Stimulated activated naive CD8-positive, alpha-beta T cell treated with anti-CD3 and anti-CD28 coated beads, Interleukin-15, Interleukin-2, amounts not matched to agents 100 ng/mL and 50 ng/mL, for 24 hours (primary cell): ENCODE measurements around the gene ARPC2.

Source experiments
- H3K27ac Mint-ChIP-seq: one replicate; pipeline ENCODE4 v1.8.0; 2021; ENCODE audit warnings: mild to moderate bottlenecking, mixed read lengths
- H3K27me3 Mint-ChIP-seq: one replicate; pipeline ENCODE4 v1.8.0; 2021; ENCODE audit warnings: mixed read lengths
- H3K36me3 Mint-ChIP-seq: one replicate; pipeline ENCODE4 v1.8.0; 2021; ENCODE audit warnings: low read depth, mixed read lengths
- H3K4me1 Mint-ChIP-seq: one replicate; pipeline ENCODE4 v1.8.0; 2021; ENCODE audit warnings: low read depth, mixed read lengths
- H3K4me3 Mint-ChIP-seq: one replicate; pipeline ENCODE4 v1.8.0; 2021; ENCODE audit warnings: mild to moderate bottlenecking, mixed read lengths
- H3K9me3 Mint-ChIP-seq: one replicate; pipeline ENCODE4 v1.8.0; 2021; ENCODE audit warnings: mixed read lengths

Gene ARPC2

DNA sequence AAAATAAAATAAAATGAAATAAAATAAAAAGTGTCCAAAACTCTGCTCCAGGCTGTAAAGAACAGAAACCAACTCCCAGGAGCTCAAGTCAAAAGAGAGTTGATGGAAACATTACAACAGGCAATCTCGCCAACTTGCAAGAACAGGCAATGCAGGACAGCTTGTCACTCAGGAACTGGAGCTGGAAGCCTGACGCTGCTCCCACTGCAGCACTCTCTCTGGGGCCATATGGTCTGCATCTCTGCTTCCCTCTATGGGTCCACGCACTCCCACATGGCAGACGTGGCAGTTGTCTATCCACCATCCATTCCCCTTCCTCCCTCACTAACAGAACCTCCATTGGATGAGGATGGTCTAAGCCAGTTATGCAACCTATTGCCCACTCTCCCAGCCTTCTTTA lies 23.3 kb upstream of the ARPC2 start:
- Mint-ChIP-seq H3K4me3 (no peak overlapping the region), H3K27me3 (peaks cover under 1% of the 10 kb centered on the region), H3K36me3 (no peaks in the 10 kb centered on the region), H3K9me3 (no peaks in the 10 kb centered on the region), H3K4me1 (no peaks in the 10 kb centered on the region), H3K27ac (no peak overlapping the region)

DNA sequence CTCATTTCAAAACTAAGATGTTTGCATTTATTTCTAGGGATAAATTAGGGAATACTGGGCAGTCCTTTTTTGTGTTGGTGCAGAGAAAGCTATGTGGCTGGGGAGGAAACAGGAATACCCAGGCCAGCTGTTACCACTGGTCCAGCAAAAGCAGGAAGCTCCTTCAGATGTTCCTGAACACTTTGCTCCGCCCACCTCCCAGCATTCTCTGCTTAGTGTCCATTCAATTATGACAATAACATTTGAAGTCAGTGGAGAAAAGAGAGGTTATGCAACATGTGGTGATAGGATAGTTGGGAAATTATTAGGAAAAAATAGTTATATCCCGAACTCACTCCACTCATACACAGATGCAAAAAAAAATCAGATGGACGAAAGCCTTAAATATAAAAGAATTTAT lies 22.1 kb upstream of the ARPC2 start:
- no peak overlapping the region for H3K4me3 Mint-ChIP-seq
- H3K27ac Mint-ChIP-seq, result no peak overlapping the region
- H3K27me3 Mint-ChIP-seq, result peaks cover 4% of the 10 kb centered on the region
- H3K4me1 Mint-ChIP-seq, result no peaks in the 10 kb centered on the region
- no peaks in the 10 kb centered on the region for H3K36me3 Mint-ChIP-seq
- H3K9me3 Mint-ChIP-seq, result no peaks in the 10 kb centered on the region

DNA sequence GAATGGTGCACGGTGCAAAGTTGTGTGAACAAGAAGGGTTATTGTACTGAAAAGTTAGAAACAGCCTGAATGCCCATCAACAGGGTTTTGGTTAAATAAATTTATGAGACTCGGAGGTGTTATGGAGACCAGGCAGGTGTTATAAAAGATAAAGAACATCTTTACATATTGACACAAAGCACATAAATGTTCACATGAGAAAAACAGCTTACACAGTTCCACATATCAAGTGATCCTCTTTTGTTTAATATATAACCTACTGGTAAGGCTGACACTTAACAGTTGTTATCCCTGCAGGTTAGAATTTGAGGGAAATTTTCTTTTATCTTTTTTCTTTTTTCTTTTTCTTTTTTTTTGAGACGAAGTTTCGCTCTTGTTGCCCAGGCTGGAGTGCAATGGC lies 20.0 kb upstream of the ARPC2 start:
- no peaks in the 10 kb centered on the region for H3K36me3 Mint-ChIP-seq
- H3K9me3 Mint-ChIP-seq, result no peaks in the 10 kb centered on the region
- H3K27ac Mint-ChIP-seq, result no peak overlapping the region
- no peaks in the 10 kb centered on the region for H3K4me1 Mint-ChIP-seq
- peaks cover 4% of the 10 kb centered on the region for H3K27me3 Mint-ChIP-seq
- H3K4me3 Mint-ChIP-seq, result no peak overlapping the region

DNA sequence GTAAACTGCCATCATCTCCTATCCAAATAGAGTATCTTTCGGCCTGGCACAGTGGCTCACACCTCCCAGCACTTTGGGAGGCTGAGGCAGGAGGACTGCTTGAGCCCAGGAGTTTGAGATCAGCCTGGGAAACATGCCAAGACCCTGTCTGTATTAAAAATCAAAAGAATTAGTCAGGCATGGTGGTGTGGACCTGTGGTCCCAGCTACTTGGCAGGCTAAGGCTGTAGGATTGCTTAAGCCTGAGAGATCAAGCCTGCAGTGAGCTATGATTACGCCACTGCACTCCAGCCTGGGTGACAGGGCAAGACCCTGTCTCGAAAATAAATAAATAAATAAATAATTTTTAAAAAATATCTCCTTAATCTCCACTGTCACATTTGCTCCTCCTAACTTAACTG lies 14.7 kb upstream of the ARPC2 start:
- no peaks in the 10 kb centered on the region for H3K9me3 Mint-ChIP-seq

DNA sequence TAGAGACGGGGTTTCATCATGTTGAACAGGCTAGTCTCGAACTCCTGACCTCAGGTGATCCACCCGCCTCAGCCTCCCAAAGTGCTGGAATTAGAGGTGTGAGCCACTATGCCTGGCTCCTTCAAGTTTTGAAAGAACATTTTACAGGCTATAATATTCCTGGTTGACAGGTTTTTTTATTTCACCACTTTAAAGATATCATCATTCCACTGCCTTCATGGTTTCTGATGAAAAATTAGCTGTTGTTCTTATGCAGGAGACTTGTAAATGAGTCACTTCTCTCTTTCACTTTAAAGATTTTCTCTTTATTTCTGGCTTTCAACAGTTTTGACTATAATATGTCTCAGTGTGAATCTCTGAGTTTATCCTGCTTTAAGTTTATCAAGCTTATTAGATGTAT lies 7.9 kb upstream of the ARPC2 start:
- Mint-ChIP-seq H3K4me3 (no peak overlapping the region), H3K27ac (no peak overlapping the region), H3K9me3 (peaks cover 6% of the 10 kb centered on the region), H3K27me3 (no peaks in the 10 kb centered on the region), H3K36me3 (peaks cover 5% of the 10 kb centered on the region), H3K4me1 (no peaks in the 10 kb centered on the region)

More for the DNA sequence above, 14.7 kb upstream of the ARPC2 start:
- H3K4me1 Mint-ChIP-seq, result no peaks in the 10 kb centered on the region
- peaks cover 4% of the 10 kb centered on the region for H3K27me3 Mint-ChIP-seq
- H3K36me3 Mint-ChIP-seq, result no peaks in the 10 kb centered on the region
- no peak overlapping the region for H3K4me3 Mint-ChIP-seq
- no peak overlapping the region for H3K27ac Mint-ChIP-seq

DNA sequence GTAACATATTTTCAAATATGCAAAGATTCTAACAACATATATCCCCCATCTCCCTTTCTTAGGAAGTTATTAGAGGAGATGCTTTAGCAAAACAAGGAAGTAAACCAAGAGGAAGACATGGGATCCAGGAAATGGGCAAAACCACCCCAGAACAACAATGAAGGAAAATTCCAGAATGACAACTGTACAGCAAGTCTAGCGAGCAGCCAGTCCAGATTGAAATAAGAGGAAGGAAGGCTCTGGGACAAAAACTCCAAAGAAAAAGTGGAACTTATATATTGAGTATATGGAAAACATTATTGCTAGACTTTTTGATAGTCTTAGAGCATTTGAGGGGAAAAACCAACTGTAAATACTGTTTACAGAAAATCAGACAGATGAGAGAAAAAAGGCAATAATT lies 2.9 kb upstream of the ARPC2 start:
- Mint-ChIP-seq H3K27ac (peak overlapping the region; percentile 26), H3K27me3 (no peaks in the 10 kb centered on the region), H3K4me1 (peaks cover 20% of the 10 kb centered on the region), H3K36me3 (peaks cover 20% of the 10 kb centered on the region), H3K4me3 (no peak overlapping the region), H3K9me3 (peaks cover 6% of the 10 kb centered on the region)

DNA sequence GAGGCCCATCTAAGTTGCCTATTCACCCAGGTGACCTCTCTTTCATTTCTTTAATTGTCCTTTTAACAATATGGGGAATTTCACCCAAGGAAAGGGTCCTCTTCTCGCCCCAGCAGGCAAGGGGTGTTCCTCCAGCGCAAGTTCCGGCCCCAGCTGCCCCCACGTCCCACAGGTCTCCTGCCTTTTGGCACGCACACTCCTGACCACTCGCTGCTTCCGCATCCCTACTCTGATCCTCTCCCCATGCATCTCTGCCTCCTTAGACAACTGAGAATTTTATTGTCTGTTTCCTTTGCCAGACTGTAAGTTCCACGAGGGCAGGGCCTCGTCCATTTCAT lies 684 bp upstream of the ARPC2 start:
- Mint-ChIP-seq H3K4me3 (peak overlapping the region; percentile 97), H3K27ac (peak overlapping the region; percentile 93), H3K36me3 (peaks cover 34% of the 10 kb centered on the region), H3K27me3 (no peaks in the 10 kb centered on the region), H3K4me1 (peaks cover 42% of the 10 kb centered on the region), H3K9me3 (no peaks in the 10 kb centered on the region)

DNA sequence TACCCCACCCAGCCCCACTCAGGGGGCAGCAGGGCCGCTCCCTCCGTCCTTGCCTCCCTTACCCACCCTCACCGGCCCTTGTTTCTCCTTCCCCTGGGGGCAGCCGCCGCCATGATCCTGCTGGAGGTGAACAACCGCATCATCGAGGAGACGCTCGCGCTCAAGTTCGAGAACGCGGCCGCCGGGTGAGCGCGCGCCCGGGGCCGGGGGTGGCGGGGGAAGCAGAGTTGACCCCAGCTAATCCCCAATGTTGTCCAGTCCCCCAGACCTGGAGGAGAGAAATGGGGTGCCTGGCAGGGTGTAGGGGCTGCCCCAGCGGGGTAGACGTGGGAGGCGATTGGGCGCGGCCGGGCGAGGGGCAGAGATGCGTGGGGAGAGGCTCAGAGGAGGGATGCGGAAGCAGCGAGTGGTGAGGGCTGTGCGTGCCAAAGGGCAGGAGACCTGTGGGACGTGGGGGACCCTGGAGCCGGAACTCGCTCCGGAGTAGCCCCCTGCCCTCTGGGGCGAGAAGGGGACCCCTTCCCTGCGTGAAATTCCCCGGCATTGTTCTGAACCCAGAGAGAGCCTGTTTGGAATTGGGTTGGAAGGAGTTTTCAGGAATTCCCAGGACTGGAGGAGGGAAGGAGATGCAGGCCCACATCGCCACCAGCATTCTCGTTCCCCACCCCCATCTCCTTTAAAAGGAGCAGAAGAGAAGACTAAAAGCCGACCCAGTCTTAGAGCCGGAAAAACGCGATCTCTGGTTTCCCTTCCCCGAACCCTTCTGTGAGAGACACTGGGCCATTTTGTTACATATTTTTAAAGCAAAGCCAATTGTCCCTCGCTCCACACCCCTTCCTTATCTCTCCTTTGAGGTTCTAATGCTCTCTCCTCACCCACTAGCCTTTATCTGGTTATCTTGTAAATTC lies 625 bp downstream of the ARPC2 start:
- no peaks in the 10 kb centered on the region for H3K9me3 Mint-ChIP-seq
- peak overlapping the region; percentile 93 for H3K27ac Mint-ChIP-seq
- no peaks in the 10 kb centered on the region for H3K27me3 Mint-ChIP-seq
- peaks cover 46% of the 10 kb centered on the region for H3K36me3 Mint-ChIP-seq
- H3K4me1 Mint-ChIP-seq, result peaks cover 55% of the 10 kb centered on the region
- H3K4me3 Mint-ChIP-seq, result peak overlapping the region; percentile 97

DNA sequence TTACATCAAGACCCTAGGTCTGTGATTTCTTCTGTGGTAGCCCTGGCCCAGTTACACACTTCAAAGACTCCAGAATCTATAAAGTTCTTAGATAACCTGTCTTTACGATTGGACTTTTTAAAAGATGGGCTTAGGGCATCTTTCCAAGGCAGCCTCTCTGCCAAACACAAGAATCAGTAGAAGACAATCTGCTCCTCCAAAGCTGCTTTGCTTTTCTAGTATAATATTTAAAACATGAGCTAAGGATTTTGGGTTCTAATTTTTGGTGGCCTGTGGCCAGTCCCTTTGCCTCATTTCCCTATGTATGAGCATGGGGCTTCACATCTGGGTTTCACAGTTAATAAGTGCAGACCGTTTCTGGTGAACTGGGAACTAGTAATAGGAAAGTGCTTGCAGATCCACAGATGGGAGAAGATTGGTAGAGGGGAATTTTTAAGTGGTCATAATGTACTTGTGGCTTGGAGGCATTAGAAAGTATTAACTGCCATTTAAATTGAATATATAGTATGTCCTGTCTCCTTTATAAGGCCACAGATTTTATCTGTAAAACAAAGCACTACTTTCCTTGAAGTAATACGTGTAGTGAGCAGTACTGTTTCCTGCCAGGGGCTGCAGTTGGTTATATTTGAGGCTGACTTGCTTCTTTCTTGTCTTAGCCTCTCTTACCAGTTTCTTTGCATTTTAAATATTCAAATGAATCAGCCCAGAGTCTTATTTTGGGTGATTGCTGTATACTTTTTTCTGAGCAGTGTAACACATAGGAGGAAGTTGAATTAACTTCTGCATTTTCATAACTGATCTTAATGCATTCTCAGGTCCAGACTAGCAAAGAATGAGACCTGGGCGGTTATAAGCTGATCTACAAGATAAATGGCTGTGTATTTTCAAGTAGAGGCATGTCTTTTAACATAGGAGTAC lies 1.5 kb downstream of the ARPC2 start:
- peaks cover 65% of the 10 kb centered on the region for H3K4me1 Mint-ChIP-seq
- H3K4me3 Mint-ChIP-seq, result peak overlapping the region; percentile 97
- H3K27ac Mint-ChIP-seq, result peak overlapping the region; percentile 93
- no peaks in the 10 kb centered on the region for H3K9me3 Mint-ChIP-seq
- no peaks in the 10 kb centered on the region for H3K27me3 Mint-ChIP-seq
- H3K36me3 Mint-ChIP-seq, result peaks cover 55% of the 10 kb centered on the region

DNA sequence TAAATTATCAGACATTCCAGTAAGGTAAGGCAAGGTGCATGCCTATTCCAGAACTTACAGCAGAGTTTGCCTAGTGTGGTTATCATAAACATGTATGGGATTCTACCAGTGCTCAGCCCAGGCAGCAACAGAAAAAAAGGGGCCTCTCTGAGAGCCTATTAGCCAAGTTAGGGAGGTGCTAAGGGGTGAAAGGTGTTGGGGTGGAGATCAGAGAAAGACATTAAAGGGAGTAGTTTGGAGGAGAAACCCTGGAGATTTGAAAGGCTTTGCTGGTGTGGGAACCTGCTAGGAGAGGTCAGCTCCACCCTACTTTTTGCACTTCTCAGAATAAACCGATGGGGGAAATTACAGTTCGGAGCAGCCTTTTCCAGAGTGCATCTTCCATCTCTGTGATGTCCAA lies 2.9 kb downstream of the ARPC2 start:
- H3K27ac Mint-ChIP-seq, result peak overlapping the region; percentile 93
- peaks cover 69% of the 10 kb centered on the region for H3K36me3 Mint-ChIP-seq
- peaks cover 79% of the 10 kb centered on the region for H3K4me1 Mint-ChIP-seq
- H3K9me3 Mint-ChIP-seq, result no peaks in the 10 kb centered on the region
- H3K4me3 Mint-ChIP-seq, result peak overlapping the region; percentile 97
- no peaks in the 10 kb centered on the region for H3K27me3 Mint-ChIP-seq

DNA sequence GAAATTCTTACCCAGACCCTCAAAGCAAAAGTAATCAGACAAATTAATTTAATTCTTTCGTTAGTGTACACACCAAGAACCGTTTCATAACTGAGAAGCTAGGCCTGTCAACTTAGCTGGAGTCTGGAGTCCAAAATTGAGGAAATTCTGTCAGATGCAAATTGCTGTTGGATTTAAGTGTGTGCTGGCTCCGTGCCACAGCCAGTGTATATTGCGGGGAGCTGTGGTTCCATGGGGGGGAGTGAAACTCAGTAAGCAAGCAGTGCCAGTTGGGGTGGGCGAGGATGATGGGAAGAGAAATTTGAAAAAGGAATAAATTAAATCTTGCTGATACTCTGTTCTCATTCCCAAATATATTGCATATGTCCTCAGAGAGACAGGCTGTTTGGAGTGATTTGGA lies 4.0 kb downstream of the ARPC2 start:
- H3K4me3 Mint-ChIP-seq, result peak overlapping the region; percentile 97
- no peaks in the 10 kb centered on the region for H3K27me3 Mint-ChIP-seq
- peak overlapping the region; percentile 93 for H3K27ac Mint-ChIP-seq
- peaks cover 79% of the 10 kb centered on the region for H3K36me3 Mint-ChIP-seq
- H3K4me1 Mint-ChIP-seq, result peaks cover 87% of the 10 kb centered on the region
- H3K9me3 Mint-ChIP-seq, result no peaks in the 10 kb centered on the region

DNA sequence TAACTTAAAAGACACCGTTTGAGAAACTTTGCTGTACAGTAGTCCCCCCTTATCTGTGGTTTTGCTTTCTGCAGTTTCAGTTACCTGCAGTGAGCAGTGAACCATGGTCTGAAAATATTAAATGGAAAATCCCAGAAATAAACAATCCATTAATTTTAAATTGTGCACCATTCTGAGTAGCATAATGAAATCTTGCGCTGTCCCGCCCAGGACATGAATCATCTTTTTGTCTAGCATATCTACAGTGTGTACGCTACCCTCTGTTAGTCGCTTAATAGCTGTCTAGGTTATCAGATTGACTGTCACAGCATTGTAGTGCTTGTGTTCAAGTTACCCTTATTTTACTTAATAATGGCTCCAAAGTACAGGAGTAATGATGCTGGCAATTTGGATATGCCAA lies 6.1 kb downstream of the ARPC2 start:
- Mint-ChIP-seq H3K36me3 (peaks cover 94% of the 10 kb centered on the region), H3K27me3 (no peaks in the 10 kb centered on the region), H3K4me3 (peak overlapping the region; percentile 97), H3K4me1 (peaks cover 95% of the 10 kb centered on the region), H3K27ac (peak overlapping the region; percentile 93), H3K9me3 (no peaks in the 10 kb centered on the region)

DNA sequence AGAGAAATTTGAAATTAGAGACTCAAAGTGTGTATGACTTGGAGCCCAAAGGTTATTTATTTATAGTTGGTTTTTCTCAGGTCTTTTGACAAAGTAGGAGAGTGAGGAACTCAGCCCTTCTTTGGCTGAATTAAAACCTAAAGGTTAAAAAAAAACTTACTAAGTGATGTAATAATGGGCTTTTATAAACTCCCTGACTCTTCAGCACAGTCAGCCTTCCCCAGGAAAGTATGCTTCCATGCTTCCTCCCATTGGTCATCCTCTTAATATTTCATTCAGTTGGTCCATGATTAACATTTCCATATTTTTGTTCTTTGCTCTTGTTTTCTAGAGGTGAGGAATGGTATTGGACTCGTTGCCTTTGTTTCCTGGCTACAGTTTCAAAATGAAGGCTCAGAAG lies 7.2 kb downstream of the ARPC2 start:
- Mint-ChIP-seq H3K4me3 (peak overlapping the region; percentile 97), H3K36me3 (peaks cover 94% of the 10 kb centered on the region), H3K4me1 (peaks cover 98% of the 10 kb centered on the region), H3K27ac (peak overlapping the region; percentile 84), H3K9me3 (no peaks in the 10 kb centered on the region), H3K27me3 (no peaks in the 10 kb centered on the region)

DNA sequence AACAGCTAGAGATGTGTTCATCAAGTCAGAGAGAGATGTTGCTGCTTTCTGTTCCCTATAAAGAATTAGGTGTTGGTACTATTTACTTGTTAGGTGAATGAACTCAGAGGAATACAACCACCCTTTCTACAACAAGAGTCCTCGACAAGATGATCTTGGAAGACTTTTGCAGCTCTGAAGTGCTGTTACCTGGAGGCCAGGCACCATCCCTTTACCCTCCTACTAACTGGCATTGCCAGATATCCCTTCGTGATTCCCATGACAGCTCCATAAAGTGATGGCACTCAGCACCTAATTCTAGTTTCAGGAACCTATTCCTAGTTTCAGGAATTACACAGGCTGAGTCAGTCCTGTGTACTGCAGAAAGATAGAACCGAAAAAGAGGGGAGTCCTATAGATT lies 9.9 kb downstream of the ARPC2 start:
- Mint-ChIP-seq H3K4me3 (peak overlapping the region; percentile 3), H3K36me3 (peaks cover 89% of the 10 kb centered on the region)

More for the DNA sequence above, 9.9 kb downstream of the ARPC2 start:
- Mint-ChIP-seq H3K4me1 (peaks cover 95% of the 10 kb centered on the region), H3K27me3 (no peaks in the 10 kb centered on the region), H3K9me3 (no peaks in the 10 kb centered on the region), H3K27ac (peak overlapping the region; percentile 84)
